NCI-H1092 (cell line): ENCODE results near the gene GAPVD1.
A peak's percentile ranks its signal among the peaks of the same experiment; 100 is the strongest.
"Not testable (repeated sequence)": the region's sequence is repeated elsewhere in the genome, so short reads cannot be mapped to it uniquely, and the experiment has no call there.

Experiments
- DNase-seq: peaks from one replicate; lab custom pipeline; 2025; lab: John Stamatoyannopoulos, UW

GAPVD1 gene

DNA sequence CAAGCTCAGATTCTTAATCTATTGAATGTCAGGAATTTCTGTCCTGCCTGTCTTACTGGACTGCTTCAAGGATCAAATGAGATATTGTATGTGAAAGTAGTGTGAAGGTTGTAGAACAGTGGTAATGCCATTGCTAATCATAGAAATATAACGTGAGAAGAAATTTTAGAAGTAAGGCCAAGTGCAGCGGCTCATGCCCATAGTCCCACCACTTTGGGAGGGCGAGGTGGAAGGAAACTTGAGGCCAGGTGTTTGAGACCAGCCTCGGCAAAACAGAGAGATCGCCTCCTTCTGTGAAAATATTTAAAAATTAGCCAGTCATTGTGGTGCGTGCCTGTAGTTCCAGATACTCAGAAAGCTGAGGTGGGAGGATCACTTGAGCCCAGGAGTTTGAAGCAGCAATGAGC lies 15.4 kb upstream of the GAPVD1 start:
- DNase-seq = no peak

DNA sequence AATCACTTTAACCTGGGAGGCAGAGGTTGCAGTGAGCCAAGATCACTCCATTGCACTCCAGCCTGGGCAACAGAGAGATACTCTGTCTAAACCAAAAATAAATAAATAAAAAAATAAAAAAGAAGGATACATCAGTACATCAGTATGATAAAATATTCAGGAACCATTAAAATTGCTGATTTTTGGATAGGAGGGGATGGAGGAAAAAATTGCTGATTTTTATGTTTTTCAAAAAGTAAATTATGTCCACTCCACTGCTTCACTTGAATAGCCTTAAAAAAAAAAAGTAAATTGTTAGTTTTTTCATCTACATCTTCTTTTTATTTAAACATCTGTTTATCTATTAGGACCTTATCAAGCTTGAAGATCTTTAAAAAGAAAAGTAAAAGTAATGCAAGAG lies 7.4 kb upstream of the GAPVD1 start:
- no peak for DNase-seq

DNA sequence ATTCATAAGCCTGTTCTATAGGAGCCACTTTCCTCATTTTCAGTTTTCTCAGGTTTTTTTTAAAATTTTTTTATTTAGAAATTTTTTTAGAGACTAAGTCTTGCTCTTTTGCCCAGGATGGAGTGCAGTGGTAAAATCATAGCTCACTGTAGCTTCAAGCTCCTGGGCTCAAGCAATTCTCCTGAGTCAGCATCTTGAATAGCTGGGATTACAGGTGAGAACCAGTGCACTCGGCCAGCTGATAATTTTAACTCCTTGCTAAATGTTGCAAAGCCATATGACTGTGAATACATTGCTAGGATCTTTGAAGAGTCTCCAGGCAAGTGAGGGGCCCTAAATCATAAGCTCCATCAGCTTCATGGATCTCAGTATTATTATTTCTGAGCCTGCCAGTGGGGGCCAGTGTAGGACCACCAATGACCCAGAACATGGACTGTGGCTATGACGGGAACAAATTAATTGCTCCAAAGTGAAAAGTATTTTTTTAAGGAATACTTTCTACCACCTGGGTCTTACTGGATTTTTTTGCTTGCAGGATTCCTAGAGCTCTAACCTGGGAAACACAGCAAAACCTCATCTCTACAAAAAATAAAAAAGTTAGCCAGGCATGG lies 5.7 kb upstream of the GAPVD1 start:
- DNase-seq = no peak

DNA sequence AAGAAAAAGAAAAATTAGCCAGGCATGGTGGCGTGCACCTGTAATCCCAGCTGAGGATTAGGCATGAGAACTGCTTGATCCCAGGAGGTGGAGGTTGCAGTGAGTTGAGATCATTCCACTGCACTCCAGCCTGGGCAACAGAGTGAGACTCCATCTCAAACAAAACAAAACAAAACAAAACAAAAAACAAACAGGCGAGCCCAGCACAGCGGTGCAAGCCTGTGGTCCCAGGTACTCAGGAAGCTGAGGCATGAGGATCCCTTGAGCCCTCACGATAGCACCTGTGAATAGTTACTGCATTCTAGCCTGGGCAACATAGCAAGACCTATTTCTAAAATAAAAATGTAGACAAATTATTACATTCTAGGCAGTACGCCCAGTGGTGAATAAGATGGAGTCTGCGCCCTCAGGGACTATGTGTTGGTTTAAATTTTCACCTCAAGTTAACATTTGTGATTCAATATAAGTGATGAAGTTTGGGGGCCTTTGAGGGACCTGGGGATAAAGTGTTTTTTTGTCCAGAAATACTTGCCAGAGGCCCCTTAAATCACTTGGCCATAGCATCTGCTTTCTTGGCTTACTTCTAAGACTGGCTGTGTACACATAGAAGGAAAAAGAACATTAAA lies 3.4 kb upstream of the GAPVD1 start:
- no peak for DNase-seq

DNA sequence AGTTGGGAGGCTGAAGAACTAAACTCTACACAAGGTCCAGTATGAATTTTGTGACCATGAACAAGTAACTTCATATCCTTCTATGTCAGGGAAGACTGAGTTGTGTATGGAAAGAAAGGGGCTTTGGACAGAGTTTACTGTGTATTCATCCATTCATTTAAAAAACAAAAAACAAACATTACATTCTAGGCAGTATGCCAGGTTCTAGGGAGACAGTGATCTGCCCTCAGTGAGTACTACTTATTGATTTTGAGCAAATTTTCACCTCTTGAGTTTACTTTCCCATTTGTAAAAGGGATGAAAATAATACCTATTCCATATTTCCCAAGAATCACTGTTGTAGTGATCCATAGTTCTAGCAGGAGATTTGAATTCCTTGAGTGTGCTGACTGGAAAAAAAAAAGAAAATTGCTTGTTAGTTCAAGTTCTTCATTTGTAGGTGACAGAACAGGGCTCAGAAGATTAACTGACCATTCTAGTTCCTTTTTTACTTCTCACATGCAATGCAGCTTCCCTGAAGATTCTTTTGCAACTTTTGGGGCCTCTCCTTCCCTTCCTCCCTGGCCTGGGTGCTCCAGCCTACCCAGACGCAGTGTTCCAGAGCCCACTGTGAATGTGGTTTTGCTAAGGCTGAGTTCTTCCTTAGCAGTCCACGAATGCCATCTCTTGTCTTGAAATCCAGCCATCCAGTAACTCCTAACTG lies 2.6 kb upstream of the GAPVD1 start:
- no peak for DNase-seq

DNA sequence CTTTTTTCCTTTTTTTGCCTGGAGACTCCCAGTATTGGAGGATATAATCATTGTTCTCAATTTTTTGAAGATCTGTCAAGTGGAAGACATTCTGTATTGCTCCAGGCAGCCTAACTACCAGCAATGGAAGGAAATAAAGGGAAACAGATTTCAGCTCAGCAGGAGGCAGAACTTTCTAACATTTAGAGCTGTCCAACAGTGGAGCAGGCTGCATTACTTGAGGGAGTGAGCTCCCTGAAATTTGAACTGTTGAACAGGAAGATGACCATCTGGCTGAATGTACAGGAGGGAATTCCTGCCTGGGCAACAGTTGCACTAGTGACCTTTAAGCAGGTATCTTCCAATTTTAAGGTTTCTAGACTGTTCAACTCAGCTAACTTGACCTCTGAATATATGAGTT lies 1.1 kb upstream of the GAPVD1 start:
- DNase-seq = no peak

DNA sequence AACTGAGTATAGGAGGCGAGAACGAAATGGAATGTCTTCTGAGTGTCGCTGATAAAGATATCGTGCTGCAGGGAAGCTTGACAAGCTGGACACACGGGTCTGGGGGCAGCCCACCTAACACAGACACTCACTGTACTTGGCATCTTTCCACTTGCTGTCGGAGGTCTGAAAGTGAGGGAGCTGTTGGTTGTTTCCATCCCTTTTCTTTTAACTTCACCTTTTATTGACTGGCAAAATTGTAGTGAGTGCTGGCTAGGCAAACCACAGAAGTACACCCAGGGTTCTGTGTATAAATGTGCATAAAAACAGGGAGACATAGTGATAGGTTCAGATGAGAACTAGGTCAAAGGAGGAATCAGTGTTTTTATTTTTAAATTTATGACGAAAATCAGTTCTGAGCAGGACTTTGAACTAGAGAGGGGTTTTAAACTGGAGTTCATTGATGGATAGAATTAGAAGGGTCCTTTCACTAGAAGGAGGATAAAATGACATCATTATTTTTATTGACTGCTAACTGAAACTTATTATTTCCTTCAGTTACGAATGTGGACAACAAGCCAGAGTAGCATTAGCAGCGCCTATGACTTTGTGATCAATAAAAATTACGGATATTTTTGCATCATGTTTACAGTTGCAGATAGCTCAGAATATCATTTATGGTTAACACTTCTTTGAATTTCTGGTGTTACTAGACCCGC lies 817 bp downstream of the GAPVD1 start:
- peak; percentile 2 for DNase-seq

DNA sequence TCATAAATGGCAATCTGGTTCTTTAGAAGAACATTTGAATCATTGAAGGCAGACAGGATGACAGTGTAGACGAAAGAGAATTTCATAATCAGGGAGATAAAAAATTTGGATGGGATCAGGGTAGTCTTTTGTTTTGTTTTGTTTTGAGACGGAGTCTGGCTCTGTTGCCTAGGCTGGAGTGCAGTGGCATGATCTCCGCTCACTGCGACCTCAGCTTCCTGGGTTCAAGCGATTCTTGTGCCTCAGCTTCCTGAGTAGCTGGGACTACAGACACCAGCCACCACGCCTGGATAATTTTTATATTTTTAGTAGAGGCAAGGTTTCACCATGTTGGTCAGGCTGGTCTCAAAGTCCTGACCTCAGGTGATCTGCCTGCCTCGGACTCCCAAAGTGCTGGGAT lies 2.4 kb downstream of the GAPVD1 start:
- not testable (repeated sequence) for DNase-seq

DNA sequence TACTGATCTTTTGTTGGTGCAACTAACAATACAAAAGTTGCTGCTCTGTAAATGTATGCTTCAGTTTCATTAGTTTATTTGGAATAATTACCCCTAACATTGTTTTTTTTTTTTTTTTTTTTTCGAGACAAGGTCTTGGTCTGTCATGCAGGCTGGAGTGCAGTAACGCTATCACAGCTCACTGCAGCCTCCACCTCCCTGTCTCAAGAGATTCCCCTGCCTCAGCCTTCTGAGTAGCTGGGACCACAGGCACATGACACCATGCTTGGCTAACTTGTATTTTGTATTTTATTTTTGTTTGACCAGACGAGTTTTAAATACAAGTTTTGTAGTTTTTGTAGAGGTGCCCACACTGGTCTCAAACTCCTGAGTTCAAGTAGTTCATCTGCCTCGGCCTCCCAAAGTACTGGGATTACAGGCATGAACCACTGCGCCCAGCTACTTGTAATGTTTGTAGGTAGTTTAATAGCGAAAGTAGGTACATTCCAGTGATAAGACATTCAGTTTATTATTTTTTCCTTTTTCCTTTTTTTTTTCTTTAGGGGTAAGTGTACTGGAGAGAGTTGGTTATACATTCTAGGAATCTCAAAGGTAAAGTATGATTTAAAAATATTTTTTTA lies 6.9 kb downstream of the GAPVD1 start:
- no peak for DNase-seq

DNA sequence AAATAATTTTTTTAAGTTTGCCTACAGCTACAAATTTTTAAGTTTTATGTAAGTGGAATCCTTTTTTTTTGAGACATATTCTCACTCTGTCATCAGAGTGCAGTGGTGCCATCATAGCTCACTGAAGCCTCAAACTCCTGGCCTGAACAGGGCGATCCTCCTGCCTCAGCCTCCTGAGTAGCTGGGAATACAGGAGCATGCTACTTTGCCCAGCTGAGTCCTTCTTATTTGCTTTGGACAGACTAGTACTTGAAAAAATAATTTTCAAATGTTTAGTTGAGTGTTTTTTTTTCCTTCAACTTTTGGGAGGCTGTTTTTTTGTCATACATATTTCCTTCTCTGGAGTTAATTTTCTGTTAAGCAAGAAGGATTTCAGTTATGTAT lies 7.4 kb downstream of the GAPVD1 start:
- no peak for DNase-seq

DNA sequence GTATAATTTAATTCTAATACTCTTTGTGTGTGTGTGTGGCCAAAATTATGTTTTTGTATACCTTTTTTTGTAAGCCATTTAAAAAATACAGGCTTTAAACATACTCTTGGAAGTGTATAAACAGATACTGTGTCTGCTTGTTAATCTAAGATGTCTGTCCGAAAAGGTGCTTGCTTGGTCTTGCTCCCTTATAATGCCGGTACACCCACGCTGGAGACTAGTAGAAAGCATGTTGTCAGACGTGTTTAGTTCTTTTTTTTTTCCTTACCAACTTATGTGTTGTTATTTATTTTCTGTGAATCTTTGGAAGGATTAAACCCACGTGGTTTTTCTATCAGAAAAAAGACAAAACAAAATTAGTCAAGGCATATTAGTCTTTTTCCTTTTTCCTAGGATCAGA lies 9.5 kb downstream of the GAPVD1 start:
- no peak for DNase-seq

DNA sequence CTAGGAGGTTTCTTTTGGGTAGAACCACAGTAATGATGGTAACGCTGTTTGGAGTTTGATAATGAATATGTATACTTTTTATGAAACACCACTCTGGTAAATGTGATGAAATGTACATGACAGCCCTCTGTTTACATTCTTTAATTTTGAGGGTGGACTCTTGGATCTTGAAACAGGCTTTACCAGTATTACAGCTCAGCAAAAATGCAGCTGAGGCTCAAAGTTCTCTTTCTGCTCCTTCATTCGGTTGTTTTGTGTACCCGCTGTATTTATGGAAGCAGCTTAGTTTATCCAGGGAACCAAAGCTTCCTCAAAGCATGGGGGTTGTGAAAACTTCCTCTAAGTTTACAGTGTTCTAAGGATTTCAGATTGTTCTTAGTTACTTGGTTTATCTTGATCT lies 11.1 kb downstream of the GAPVD1 start:
- DNase-seq = no peak

DNA sequence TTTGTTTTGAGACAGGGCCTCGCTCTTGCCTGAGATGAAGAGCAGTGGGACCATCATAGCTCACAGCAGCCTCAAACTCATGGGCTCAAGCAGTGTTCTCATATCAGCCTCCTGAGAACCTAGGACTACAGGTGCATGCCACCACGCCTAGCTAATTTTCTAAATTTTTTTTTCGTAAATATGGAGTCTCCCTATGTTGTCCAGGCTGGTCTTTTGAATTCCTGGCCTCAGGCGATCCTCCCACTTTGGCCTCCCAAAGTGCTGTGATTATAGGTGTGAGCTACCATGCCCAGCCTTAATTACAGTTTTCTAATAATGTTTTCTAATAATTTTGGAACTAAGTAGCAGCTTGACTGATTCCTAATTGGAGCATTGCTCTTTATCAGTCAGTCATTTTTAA lies 15.1 kb downstream of the GAPVD1 start:
- DNase-seq = no peak

DNA sequence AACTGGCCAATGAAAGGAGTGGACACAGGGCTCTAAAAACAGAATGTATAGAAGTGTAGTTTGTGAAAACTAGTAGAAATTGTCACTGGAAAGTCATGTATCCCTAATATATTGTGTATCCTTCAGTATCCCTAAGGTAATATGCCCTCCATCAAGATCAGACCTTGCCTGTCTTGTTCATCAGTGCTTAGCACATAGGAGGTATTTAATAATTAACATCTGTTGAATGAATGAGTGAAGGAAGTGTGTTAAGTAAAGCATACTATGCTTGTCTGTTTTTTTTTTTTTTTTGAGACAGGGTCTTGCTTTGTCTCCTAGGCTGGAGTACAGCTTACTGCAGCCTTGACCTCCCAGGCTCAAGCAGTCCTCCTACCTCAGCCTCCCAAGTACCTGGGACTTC lies 15.8 kb downstream of the GAPVD1 start:
- DNase-seq = no peak

DNA sequence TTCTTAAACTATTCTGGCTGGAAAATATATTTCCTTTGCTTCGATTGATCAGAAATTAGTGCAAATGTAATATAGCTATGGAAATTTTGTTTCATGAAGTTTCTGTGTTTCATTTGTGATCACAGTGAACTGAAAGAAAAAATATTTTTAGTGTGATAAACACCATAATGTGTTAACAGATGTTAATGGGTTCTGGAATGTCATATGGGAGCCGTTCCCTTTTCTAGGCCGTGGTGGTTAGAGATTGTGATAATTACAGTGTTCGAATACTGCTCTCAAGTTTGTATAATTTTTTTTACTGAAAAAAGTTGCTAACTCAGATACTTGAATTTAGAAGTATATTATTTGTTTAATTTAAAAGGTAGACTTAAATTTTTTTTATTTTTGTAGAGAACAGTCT lies 19.3 kb downstream of the GAPVD1 start:
- DNase-seq = no peak

DNA sequence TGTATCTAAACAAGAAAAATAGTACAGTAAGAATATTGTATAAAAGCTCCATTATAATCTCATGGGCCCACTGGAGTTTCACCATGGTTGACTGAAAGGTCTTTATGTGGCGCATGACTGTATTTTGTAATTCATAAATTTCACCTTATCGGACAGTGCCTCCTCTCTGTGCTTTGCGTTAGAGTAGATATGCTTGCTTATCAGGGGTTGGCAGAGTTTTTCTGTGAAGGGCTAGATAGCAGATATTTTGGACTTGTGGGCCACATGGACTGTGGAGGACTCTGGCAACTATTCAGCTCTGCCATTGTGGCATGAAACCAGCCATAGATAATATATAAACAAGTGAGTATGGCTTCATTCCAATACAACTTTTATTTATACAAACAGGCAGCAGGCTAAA lies 23.2 kb downstream of the GAPVD1 start:
- no peak for DNase-seq

DNA sequence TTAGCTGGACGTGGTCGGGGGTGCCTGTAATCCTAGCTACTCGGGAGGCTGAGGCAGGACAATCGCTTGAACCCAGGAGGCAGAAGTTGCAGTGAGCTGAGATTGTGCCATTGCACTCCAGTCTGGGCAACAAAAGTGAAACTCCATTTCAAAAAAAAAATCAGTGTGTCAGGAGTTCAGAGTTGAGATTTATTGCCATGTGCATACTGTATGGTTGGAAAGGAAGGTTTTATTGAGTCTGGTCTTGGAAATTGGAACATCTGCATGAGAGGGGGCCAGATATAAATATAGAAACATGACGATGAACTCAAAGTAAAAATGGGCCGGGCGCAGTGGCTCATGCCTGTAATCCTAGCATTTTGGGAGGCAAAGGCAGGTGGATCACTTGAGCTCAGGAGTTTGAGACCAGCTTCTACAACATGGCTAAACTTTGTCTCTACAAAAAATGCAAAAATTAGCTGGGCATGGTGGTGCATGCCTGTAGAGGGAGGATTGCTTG lies 25.4 kb downstream of the GAPVD1 start:
- DNase-seq = not testable (repeated sequence)

DNA sequence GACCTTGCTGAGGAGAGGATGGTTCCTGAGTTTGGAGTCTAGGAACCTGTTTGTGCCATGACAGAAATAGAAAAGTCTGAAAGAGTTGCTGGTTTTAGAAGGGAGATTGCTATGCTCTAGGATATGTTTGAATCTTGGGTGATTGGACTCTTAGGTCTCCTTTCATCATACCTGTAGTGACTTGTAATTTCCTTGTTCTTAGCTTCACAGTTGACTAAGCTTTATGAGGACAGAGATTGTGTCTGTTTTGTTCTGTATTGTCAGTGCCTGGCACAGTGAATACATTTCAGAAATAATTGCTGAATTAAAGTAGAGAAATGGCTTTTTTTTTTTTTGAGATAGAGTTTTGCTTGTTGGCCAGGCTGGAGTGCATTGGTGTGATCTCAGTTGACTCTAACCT lies 31.5 kb downstream of the GAPVD1 start:
- DNase-seq = no peak

DNA sequence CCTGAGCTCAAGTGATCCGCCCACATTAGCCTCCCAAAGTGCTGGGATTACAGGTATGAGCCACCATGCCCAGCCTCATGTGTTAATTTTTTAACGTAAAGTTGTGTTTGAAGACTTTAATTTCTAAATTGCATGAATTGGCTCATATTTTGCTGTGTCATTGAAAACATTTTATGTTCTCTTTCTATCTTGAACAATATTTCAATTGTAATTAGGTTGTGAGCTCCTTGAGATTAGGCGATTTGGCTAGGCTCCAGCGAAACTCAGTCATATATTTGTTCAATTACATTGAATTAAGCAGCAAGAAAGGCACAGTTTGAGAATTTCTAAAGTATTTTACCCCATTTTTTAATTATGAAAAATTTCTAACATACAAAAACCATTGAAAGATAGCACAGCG lies 34.0 kb downstream of the GAPVD1 start:
- no peak for DNase-seq

DNA sequence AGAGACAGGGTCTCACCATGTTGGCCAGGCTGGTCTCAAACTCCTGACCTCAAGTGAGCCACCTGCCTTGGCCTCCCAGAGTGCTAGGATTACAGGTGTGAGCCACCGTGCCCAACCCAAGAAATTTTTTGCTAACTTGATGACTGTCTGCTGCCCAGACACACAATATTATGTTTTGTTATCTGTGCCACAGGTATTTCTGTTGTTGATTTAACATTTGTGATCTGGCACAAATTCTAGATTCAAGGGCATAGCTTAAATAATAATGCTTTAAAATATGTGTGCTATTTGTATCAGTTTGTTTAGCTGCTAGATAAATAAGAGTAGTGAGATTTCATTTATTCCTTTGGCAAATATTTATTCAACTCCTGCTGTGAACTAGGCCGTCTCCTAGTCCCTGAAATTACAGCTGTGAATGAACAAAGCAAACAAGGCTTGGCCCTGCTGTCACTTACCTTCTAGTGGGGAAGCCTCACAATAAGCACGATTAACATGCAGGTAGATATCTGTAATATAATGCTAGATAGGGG lies 35.3 kb downstream of the GAPVD1 start:
- DNase-seq = peak; percentile 81

DNA sequence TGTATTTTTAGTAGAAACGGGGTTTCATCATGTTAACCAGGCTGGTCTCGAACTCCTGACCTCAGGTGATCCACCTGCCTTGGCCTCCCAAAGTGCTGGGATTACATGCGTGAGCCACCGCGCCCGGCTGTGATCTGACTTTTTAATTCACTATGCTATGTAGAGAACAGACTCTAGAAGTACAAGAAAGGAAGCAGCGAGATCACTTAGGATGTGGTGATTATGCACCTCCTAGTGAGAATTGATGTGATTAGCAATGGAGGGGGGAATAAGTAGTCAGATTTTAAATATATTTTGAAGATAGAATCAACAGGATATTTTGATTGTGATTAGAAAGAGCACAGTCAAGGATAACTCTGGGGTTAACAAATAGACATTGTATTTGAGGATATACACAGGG lies 36.3 kb downstream of the GAPVD1 start:
- no peak for DNase-seq

DNA sequence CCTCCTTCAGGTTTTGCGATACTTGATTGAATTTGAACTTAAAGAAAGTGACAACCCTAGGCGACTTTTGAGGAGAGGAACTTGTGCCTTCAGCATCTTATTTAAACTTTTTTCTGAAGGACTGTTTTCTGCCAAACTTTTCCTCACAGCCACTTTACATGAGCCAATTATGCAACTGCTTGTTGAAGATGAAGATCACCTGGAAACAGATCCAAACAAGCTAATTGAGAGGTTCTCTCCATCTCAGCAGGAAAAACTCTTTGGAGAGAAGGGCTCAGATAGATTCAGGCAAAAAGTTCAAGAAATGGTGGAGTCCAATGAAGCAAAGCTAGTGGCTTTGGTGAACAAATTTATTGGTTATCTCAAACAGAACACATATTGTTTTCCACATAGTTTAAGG lies 40.6 kb downstream of the GAPVD1 start:
- no peak for DNase-seq
